HG02571 (cell line): Measurements from ENCODE around the gene IFNA21.
"Not testable (repeated sequence)": the region's sequence is repeated elsewhere in the genome, so short reads cannot be mapped to it uniquely, and the experiment has no call there.

Source experiments
- ATAC-seq: cut with Tn5 transposase; IDR thresholded peaks from one replicate; pipeline ENCODE4 v1.9.1; 2021; ENCODE audit warnings: mild to moderate bottlenecking, moderate library complexity; ENCODE audit not compliant: unreplicated experiment

IFNA21 gene

DNA sequence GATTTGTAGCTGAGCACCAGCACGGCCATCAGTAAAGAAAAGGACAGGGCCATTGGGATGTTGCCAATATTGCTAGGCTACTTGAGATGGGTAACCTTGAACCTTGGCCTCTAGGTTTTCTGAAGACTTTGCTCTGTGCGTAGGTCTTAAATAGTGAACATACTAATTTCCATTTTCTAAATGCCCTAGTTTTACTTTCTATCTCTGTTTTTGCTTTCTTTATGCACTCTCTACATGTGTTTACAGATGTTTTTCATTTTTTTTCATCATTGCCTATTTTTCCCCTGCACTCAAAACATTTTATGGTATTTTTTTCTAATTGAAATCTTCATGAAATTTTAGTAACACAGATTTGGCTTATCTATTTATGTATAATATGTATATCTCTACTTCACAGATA lies at the start of gene IFNA21:
IFNA21 (minus strand) TSS at position 101 of the 400 bp plus-strand sequence; CDS start at position 53, 48 bp downstream.
- not testable (repeated sequence) for ATAC-seq

DNA sequence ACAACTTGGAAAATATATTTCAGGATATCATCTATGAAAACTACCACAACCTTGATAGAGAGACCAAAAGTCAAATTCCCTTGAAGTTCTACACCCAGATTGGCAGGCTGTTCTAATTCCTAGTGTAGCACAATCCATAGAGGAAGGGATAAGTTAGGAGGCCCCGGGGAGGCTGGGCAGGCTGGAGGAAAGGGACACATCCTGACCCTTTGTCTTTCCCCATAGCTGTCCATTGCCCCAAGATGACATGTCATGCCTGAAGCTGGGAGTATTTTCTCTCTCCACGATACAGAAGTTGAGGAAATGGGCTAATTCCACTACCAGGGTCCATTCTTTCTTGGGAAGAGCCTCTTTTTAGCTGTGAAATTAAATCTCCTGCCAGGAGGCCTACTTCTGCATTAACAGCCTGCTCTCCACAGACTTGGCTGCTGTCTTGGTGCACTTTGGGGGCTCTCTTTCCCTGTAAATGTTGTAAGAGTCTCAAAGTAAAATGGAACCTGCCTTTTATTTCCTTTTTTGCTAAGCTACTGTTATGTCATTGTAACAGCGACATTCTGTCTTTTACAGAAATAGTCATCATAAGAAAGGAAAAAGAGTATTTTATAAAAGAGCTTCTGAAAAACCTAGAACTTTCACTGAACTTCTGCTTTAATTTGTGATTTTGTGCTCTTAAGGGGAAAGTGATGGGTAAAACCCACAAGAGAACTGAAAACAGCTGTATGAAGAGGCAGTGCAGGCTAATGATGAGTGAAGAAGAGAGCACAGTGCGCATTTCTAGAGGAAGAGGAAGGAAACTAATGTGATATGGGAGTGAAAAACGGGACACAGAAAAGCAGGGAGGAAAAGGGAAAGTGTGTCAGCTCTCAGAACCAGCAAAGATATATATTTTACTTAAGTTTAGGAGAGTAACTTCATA lies 47.2 kb upstream of the IFNA21 start:
- ATAC-seq: not testable (repeated sequence)

DNA sequence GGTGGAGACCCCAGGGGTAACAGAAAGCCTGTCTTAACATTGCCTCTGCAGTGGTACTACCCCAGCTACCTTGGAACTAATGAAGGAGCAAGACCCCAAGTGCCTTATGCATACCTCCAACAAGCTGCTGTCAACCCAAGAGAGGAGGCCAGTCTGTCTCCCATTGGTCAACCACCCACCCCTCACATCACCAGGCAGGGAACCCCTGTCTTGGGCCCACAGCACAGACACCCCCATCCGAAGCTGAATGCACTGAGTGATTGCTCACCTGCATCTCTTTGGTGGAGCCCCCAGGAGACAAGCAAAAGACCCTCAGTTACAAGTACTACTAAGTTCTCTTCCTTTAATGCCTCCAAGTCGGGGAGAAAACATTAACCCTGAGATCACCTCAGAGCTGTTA lies 45.7 kb upstream of the IFNA21 start:
- not testable (repeated sequence) for ATAC-seq

- not testable (repeated sequence) for ATAC-seq
Observed at GRCh38 chr9:21210782-21211181, 44.3 kb upstream of the IFNA21 start.

- ATAC-seq: no peak
Observed at GRCh38 chr9:21210311-21210710, 43.9 kb upstream of the IFNA21 start.

GRCh38 chr9:21207043-21207442 lies 40.6 kb upstream of the IFNA21 start, which contains the start of gene IFNA10:
Gene IFNA10, minus strand, starts transcription at chr9:21207143. Its CDS starts 46 bp downstream, at chr9:21207097.
- not testable (repeated sequence) for ATAC-seq

DNA sequence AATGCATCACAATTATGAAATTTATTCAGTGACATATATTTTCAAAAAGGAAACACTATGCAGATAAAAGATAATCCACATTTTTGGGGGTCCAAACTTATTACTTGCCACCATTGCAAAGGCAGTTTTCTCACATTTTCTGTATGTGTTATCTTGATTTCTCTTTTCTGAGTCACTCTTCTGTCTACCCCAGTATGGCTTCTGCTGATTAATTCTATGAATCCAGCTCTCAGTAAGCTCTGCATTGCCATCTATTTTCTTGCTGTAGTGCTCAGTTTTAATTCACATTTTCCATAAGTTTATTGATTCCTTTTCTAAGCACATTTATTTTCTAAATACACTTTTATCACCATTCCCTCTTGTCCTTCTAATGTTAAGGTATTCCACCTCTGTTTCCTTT lies 38.7 kb upstream of the IFNA21 start:
- no peak for ATAC-seq

- not testable (repeated sequence) for ATAC-seq
Observed at GRCh38 chr9:21202105-21202504, 35.6 kb upstream of the IFNA21 start, which contains the start of gene IFNA7. Gene IFNA7, minus strand, starts transcription at chr9:21202205. Its CDS starts 40 bp downstream, at chr9:21202165.

- ATAC-seq: peak; percentile 92
Observed at GRCh38 chr9:21194867-21195776, 28.7 kb upstream of the IFNA21 start.

GRCh38 chr9:21187487-21187886 lies 21.0 kb upstream of the IFNA21 start, which contains the start of gene IFNA4:
Gene IFNA4, minus strand, starts transcription at chr9:21187587. Its CDS starts 56 bp downstream, at chr9:21187531.
- not testable (repeated sequence) for ATAC-seq

DNA sequence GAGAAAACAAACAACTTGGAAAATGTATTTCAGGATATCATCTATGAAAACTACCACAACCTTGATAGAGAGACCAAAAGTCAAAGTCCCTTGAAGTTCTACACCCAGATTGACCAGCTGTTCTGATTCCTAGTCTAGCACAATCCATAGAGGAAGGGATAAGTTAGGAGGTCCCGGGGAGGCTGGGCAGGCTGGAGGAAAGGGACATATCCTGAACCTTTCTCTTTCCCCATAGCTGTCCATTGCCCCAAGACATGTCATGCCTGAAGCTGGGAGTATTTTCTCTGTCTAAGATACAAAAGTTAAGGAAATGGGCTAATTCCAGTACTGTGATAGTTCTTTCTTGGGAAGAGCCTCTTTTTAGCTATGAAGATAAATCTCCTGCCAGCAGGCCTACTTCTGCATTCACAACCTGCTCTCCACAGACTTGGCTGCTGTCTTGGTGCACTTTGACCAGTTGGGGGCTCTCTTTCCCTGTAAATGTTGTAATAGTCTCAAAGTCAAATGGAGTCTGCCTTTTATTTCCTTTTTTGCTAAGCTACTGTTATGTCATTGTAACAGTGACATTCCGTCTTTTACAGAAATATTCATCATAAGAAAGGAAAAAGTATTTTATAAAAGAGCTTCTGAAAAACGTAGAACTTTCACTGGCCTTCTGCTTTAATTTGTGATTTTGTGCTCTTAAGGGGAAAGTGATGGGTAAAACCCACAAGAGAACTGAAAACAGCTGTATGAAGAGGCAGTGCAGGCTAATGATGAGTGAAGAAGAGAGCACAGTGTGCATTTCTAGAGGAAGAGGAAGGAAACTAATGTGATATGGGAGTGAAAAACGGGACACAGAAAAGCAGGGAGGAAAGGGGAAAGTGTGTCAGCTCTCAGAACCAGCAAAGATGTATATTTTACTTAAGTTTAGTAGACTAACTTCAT lies 16.6 kb upstream of the IFNA21 start:
- peak; percentile 93 for ATAC-seq

DNA sequence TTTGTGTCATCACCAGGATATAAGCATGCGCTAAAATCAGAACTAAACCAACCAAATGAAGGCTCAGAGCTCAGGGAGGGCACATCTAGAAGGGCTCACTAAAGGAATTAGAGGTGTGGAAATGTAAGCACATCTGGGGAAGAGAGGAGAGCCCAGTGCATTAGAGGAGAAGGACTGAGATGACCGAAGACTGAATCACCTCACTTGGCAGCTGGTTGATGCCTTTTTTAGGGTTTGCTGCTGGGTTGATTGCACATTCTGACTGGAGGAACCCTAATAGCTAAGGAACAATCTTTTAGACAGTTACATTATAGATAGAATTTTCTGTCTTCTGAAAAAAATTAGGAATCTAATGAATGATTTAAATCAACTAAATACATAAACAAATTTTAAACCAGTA lies 8.2 kb upstream of the IFNA21 start:
- no peak for ATAC-seq

DNA sequence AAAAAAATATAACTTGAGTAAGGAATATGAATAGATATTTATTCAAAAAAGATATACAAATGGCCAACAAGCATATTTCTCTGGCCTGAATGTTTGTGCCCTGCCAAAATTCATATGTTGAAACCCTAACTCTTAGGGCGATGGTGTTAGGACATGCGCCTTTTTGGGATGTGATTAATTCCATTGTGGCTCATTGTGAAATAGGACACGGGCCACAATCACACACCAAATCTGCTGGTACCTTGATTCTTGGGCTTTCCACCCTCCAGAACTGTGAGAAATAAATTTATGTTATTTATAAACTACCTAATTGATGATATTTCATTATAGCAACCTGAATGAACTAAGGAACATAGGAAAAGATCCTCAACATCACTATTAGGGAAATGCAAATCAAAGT lies 5.7 kb upstream of the IFNA21 start:
- ATAC-seq: no peak

- ATAC-seq: no peak
Observed at GRCh38 chr9:21171351-21171750, 4.9 kb upstream of the IFNA21 start.

- ATAC-seq: no peak
Observed at GRCh38 chr9:21165516-21165915, 944 bp downstream of the IFNA21 start.

GRCh38 chr9:21160178-21160577 lies 6.3 kb downstream of the IFNA21 start:
- ATAC-seq: peak; percentile 71

DNA sequence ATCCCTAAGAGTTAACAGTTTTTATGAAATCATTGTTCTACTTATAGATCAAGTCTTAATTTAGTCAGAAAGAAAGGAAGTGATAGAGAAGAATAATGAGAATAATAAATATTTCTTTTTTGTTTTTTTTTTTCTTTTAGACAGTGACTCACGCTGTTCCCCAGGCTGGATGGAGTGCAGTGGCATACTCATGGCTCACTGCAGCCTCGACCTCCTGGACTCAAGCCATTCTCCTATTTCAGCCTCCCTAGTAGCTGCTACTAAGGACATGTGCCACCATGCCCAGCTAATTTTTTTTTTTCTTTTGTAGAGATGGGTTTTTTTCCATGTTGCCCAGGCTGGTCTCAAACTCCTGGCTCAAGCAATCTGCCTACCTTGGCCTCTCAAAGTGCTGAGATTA lies 11.0 kb downstream of the IFNA21 start:
- no peak for ATAC-seq

DNA sequence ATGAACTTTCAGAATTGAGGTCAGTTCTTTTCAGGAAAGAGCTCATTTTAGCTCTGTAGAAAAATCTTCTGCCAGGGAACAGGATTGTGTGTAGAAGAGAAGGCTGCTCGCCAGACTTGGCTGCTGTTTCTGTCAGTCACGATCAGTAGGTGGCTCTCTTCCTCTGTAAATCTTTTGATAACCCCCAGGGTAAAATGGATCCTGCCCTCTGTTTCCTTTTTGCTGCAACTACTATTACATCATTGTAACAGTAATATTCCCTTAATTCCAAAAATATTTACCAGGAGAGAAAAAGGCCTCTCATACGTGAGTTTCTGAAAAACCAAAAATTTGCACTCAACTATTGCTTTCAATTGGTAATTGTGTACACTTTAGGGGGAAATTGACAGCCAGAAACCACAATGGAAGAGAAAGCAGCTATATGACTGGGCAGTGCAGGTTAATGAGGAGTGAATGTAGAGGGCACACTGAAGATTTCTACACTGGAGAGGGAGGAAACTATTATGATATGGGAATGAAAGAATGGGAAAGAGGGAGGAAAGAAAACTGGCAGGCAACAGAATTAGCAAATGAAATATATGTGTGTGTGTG lies 12.3 kb downstream of the IFNA21 start:
- ATAC-seq: peak; percentile 88

DNA sequence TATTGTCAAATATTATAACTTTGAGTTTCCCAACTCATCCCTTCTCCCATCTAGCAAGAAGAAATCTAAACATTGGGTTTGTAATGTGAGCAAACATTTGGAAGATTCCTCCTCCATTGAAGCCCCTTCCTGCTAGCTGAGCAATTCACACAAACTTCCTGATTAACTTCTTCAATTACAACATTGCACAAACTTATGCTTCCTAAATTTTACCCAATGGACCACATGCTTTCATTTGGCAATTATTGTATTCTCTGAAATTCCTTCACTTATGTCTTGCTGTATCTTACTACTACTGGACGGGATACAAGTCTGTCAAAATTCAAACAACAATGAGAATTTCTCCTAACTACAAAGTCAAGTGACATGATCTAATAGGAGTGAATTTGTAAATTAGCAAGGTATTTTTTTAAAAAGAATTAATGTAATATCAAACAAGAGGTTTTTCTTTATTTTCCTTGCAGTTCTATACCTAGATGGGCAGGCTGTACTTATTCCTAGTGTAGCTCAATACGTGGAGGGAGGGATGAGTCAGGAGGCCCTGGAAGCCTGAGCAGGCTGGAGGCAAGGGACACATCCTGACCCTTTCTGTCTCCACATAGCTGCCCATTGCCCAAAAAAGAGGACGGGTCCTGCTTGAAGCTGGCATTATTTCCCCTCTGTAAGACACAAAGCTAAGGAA lies 13.0 kb downstream of the IFNA21 start:
- peak; percentile 26 for ATAC-seq
